ENCODE results near the gene LRRC36. TPM values are rescaled to one million over a fixed set of nuclear protein-coding genes. Genes with fewer than 3 reads are reported as not detected.

Gene LRRC36
- total and polyA plus RNA-seq, 2 donors (not counting 3 experiments of a cell fraction or from before 2014, with no cell fraction given), result 0.30 to 2.0 TPM

- Histone ChIP-seq H3K9me1 (replicated peaks; ENCODE audit: control insufficient read depth, extremely low read depth, insufficient read depth, low read length) (no peaks in the 10 kb centered on the region), H3K36me3 (ENCODE audit: control insufficient read depth in 2 of 2, extremely low read depth in 1 of 2, insufficient read depth in 2 of 2, low read length in 2 of 2) (no peaks in the 10 kb centered on the region), H3K9ac (replicated peaks; ENCODE audit: extremely low read depth, insufficient read depth, low read length) (no peak overlapping the region), H3K4me2 (ENCODE audit: insufficient read depth, low read length) (no peak overlapping the region), H3K27ac (ENCODE audit: insufficient read depth, low read depth, low read length) (no peak overlapping the region), H3K79me2 (ENCODE audit: control insufficient read depth, insufficient read depth, low read length) (no peaks in the 10 kb centered on the region), H3K4me3 (replicated peaks in 1 of 3; ENCODE audit: insufficient read depth in 1 of 3, low read depth in 1 of 3, low read length in 3 of 3) (no peak overlapping the region), H3K9me3 (replicated peaks; ENCODE audit: control insufficient read depth, insufficient read depth, low read length) (no peaks in the 10 kb centered on the region), H4K20me1 (replicated peaks; ENCODE audit: control insufficient read depth, extremely low read depth, insufficient read depth, low read length) (no peaks in the 10 kb centered on the region), H3K27me3 (ENCODE audit: control insufficient read depth in 2 of 2, insufficient read depth in 2 of 2, low read length in 2 of 2) (no peaks in the 10 kb centered on the region), H3K4me1 (ENCODE audit: control insufficient read depth, extremely low read depth, insufficient read depth, low read length) (peaks cover 13% of the 10 kb centered on the region), H2AFZ (ENCODE audit: low read depth, low read length) (no peak overlapping the region)
- POLR2A ChIA-PET, result no interaction called here
- CTCF ChIA-PET, result interaction anchor here (1.3 to 5.3 kb wide), 4 partner anchors 10 to 18 kb away, joined by 5 to 33 read pairs (median 13); partner anchors contain the start of gene TPPP3
- FAIRE-seq (no peak), DNase-seq (ENCODE audit: low read depth, low spot score) (no peak)
- TF ChIP-seq MYC (IDR thresholded peaks at IDR 0.05; ENCODE audit: low read depth, low read length) (no peak), MAX (IDR thresholded peaks at IDR 0.05; ENCODE audit: insufficient read depth, insufficient read length) (no peak), CTCF (IDR thresholded peaks at IDR 0.05; ENCODE audit: extremely low read depth in 1 of 2, insufficient read depth in 1 of 2, low read depth in 1 of 2, low read length in 2 of 2) (no peak), FOS (IDR thresholded peaks at IDR 0.05; ENCODE audit: borderline replicate concordance, insufficient read depth, low read length) (no peak), EZH2 (IDR thresholded peaks at IDR 0.05; ENCODE audit: borderline replicate concordance, low read depth, low read length, severe bottlenecking) (no peak), POLR2A (IDR thresholded peaks at IDR 0.05; ENCODE audit: low read depth, low read length) (no peak), JUN (IDR thresholded peaks at IDR 0.05; ENCODE audit: borderline replicate concordance, insufficient read depth, insufficient read length, low read depth) (no peak), GATA2 (IDR thresholded peaks at IDR 0.05; ENCODE audit: insufficient read depth, insufficient read length, low read depth, low read length) (no peak), POLR2AphosphoS5 (IDR thresholded peaks at IDR 0.05; ENCODE audit: insufficient read depth, low read depth, low read length) (no peak)
- dilution Hi-C loops (cut with MboI; ENCODE audit: extremely low pct_ligation_motif_present, low sequenced_read_pairs) (no loop called here), intact Hi-C loops (cut with micrococcal nuclease) (no loop called here)
- BruUV-seq (replicated peaks), result no TSS peak
Observed at GRCh38 chr16:67383284-67383683, 56.7 kb downstream of the LRRC36 start.
